EL (cell line): Measurements from ENCODE around the gene RAP1GAP2.
"Not testable (repeated sequence)": the region's sequence is repeated elsewhere in the genome, so short reads cannot be mapped to it uniquely, and the experiment has no call there.

ENCODE experiments used
- DNase-seq: peaks from one replicate; pipeline ENCODE4 v3.0.0-alpha.2; 2016

Gene RAP1GAP2

GRCh38 chr17:2796164-2797125, at the start of gene RAP1GAP2:
Gene RAP1GAP2, plus strand, starts transcription at chr17:2796438. Its CDS starts 90 bp downstream, at chr17:2796528.
- DNase-seq: no peak

GRCh38 chr17:2749058-2749783, 47.0 kb upstream of the RAP1GAP2 start, which contains the start of gene CCDC92B:
Gene CCDC92B, minus strand, starts transcription at chr17:2749652. Its CDS starts 14,507 bp downstream, at chr17:2735145.
- no peak for DNase-seq

GRCh38 chr17:2749784-2750181, 46.5 kb upstream of the RAP1GAP2 start:
- peak; percentile 60 for DNase-seq

- no peak for DNase-seq
Measured at GRCh38 chr17:2750721-2751120, 45.5 kb upstream of the RAP1GAP2 start.

GRCh38 chr17:2751491-2751890, 44.7 kb upstream of the RAP1GAP2 start:
- no peak for DNase-seq

- DNase-seq: no peak
Measured at GRCh38 chr17:2755891-2756724, 40.1 kb upstream of the RAP1GAP2 start.

- DNase-seq: no peak
Measured at GRCh38 chr17:2758870-2759269, 37.4 kb upstream of the RAP1GAP2 start.

- no peak for DNase-seq
Measured at GRCh38 chr17:2770129-2770528, 26.1 kb upstream of the RAP1GAP2 start.

GRCh38 chr17:2775206-2775605, 21.0 kb upstream of the RAP1GAP2 start:
- no peak for DNase-seq

- no peak for DNase-seq
Measured at GRCh38 chr17:2776589-2777241, 19.5 kb upstream of the RAP1GAP2 start.

- DNase-seq: no peak
Measured at GRCh38 chr17:2777242-2777867, 18.9 kb upstream of the RAP1GAP2 start.

- DNase-seq: no peak
Measured at GRCh38 chr17:2778489-2778888, 17.7 kb upstream of the RAP1GAP2 start.

- DNase-seq: no peak
Measured at GRCh38 chr17:2779545-2779944, 16.7 kb upstream of the RAP1GAP2 start.

GRCh38 chr17:2780256-2780655, 16.0 kb upstream of the RAP1GAP2 start:
- no peak for DNase-seq

- no peak for DNase-seq
Measured at GRCh38 chr17:2780931-2781454, 15.2 kb upstream of the RAP1GAP2 start.

GRCh38 chr17:2781598-2781997, 14.6 kb upstream of the RAP1GAP2 start:
- DNase-seq: not testable (repeated sequence)

GRCh38 chr17:2782055-2782454, 14.2 kb upstream of the RAP1GAP2 start:
- DNase-seq: peak; percentile 66

GRCh38 chr17:2783310-2784030, 12.8 kb upstream of the RAP1GAP2 start:
- DNase-seq: no peak

GRCh38 chr17:2784864-2785263, 11.4 kb upstream of the RAP1GAP2 start:
- no peak for DNase-seq

- DNase-seq: not testable (repeated sequence)
Measured at GRCh38 chr17:2785376-2785775, 10.9 kb upstream of the RAP1GAP2 start.
